GM12891 (cell line): Measurements from ENCODE around the gene OTOF.

Source experiments
- POLR2A ChIP-seq: IDR thresholded peaks from 2 replicates; pipeline ENCODE4 v1.6.1; 2011; ENCODE audit warnings: low read depth, low read length, control low read depth
- POLR2AphosphoS5 ChIP-seq: IDR thresholded peaks from 2 replicates; pipeline ENCODE4 v1.6.1; 2011; ENCODE audit warnings: low read depth, low read length, control low read depth
- SPI1 ChIP-seq: IDR thresholded peaks from 2 replicates; pipeline ENCODE4 v1.6.1; 2011; ENCODE audit warnings: low read depth, low read length, control low read depth

GRCh38 chr2:26411419-26411818 lies 66.5 kb downstream of the OTOF start:
- no peak for TF ChIP-seq POLR2A
- no peak for TF ChIP-seq SPI1
- TF ChIP-seq POLR2AphosphoS5, result no peak
